Panc1 (cell line): ENCODE measurements around the gene ALDOC. TPM values are rescaled to one million over a fixed set of nuclear protein-coding genes. Genes with fewer than 3 reads are reported as not detected.
A peak's percentile ranks its signal among the peaks of the same experiment; 100 is the strongest.
"Not testable (repeated sequence)": the region's sequence is repeated elsewhere in the genome, so short reads cannot be mapped to it uniquely, and the experiment has no call there.

ENCODE experiments used
- ATAC-seq: fragments of 200-7000 bp; cut with Tn5 transposase; 2 replicates; pipeline ENCODE4 v1.9.1; 2020; ENCODE audit warnings: mild to moderate bottlenecking, moderate library complexity
- BruUV-seq: library from RNA; stranded (reverse); fragments of 400-500 nt; replicated peaks from 2 replicates; lab custom pipeline; 2021; lab: Mats Ljungman, UMichigan
- CTCF ChIA-PET: fragments of 300-600 bp; sonication (Branson Sonifier 250); formaldehyde crosslinking; loops from one replicate; lab custom pipeline; 2022; ENCODE audit warnings: antibody characterized with exemption; lab: Charles Lee
- POLR2A ChIA-PET: fragments of 300-600 bp; sonication (Branson Sonifier 250); formaldehyde crosslinking; loops from one replicate; lab custom pipeline; 2022; ENCODE audit warnings: antibody characterized with exemption; lab: Charles Lee
- DNase-seq: peaks from one replicate; pipeline ENCODE4 v3.0.0-alpha.2; 2010; ENCODE audit warnings: low read depth, low spot score
- H3K27ac ChIP-seq: 2 replicates; pipeline ENCODE4 v1.5.1; 2011; ENCODE audit warnings: mild to moderate bottlenecking, low read length, inconsistent platforms
- H3K27me3 ChIP-seq: fragments of 200-500 bp; sonication (Bioruptor generic); 2 replicates; pipeline ENCODE4 v1.6.0; 2014; ENCODE audit warnings: low read length, inconsistent platforms; ENCODE audit not compliant: control insufficient read depth, insufficient read depth
- H3K36me3 ChIP-seq: fragments of 200-500 bp; sonication (Bioruptor generic); 2 replicates; pipeline ENCODE4 v1.5.1; 2014; ENCODE audit warnings: inconsistent platforms, mild to moderate bottlenecking, low read length, moderate library complexity; ENCODE audit not compliant: control insufficient read depth, insufficient read depth
- H3K4me1 ChIP-seq: 2 replicates; pipeline ENCODE4 v1.5.1; 2011; ENCODE audit warnings: inconsistent platforms, mild to moderate bottlenecking, low read length, moderate library complexity; ENCODE audit not compliant: control insufficient read depth, insufficient read depth
- H3K4me3 ChIP-seq, 2 experiments: 2 replicates each; pipeline ENCODE4 v1.5.1; 2011 to 2012; ENCODE audit warnings: low read depth in 2 of 2, low read length in 2 of 2, mild to moderate bottlenecking in 2 of 2, inconsistent platforms in 1 of 2, moderate library complexity in 1 of 2
- H3K9me3 ChIP-seq: fragments of 200-500 bp; sonication (Bioruptor generic); 2 replicates; pipeline ENCODE4 v1.5.1; 2014; ENCODE audit warnings: low read depth, mild to moderate bottlenecking, inconsistent platforms, low read length, moderate library complexity; ENCODE audit not compliant: control insufficient read depth, insufficient read depth
- CTCF ChIP-seq: fragments of 450-650 bp; IDR thresholded peaks from 2 replicates; pipeline ENCODE4 v1.5.1; 2017; ENCODE audit warnings: mild to moderate bottlenecking
- POLR2AphosphoS5 ChIP-seq: IDR thresholded peaks from 2 replicates; pipeline ENCODE4 v1.6.1; 2012; ENCODE audit warnings: mild to moderate bottlenecking, low read depth, low read length, moderate library complexity
- REST ChIP-seq, 2 experiments: IDR thresholded peaks; 2 replicates each; pipeline ENCODE4 v1.6.1; 2011 to 2012; ENCODE audit warnings: low read depth in 2 of 2, control low read depth in 1 of 2, low read length in 1 of 2, mild to moderate bottlenecking in 1 of 2, moderate library complexity in 1 of 2; ENCODE audit not compliant: insufficient read depth in 1 of 2
- SIN3A ChIP-seq: IDR thresholded peaks from 2 replicates; pipeline ENCODE4 v1.6.1; 2012; ENCODE audit warnings: low read depth, mild to moderate bottlenecking, low read length, moderate library complexity, borderline replicate concordance; ENCODE audit not compliant: insufficient read depth
- TCF7L2 ChIP-seq: IDR thresholded peaks from 2 replicates; pipeline ENCODE4 v1.6.1; 2011; ENCODE audit warnings: mild to moderate bottlenecking, low read depth, low read length, inconsistent platforms
- in situ Hi-C: cut with HindIII; loops from 2 replicates; pipeline ENCODE4 v1.10.0; 2016; ENCODE audit warnings: low sequenced_read_pairs, low pct_unique_long_range_greater_than_20kb
- intact Hi-C: fragments of 100-400 bp; cut with micrococcal nuclease; formaldehyde crosslinking; loops from one replicate; pipeline ENCODE4 v1.10.0; 2022; ENCODE audit not compliant: unreplicated experiment
- total RNA-seq: library from RNA; stranded (reverse); gene quantifications from one replicate; pipeline ENCODE4 v1.2.1, GENCODE V29; 2021; ENCODE audit not compliant: unreplicated experiment

ALDOC gene
- total RNA-seq, 1 experiment from 2014 or later: 13.4 TPM

GRCh38 chr17:28578246-28579195, 1.8 kb upstream of the ALDOC start:
- H3K4me3 ChIP-seq: no peak overlapping the region
- POLR2A ChIA-PET: interaction anchor here (0.5 to 0.6 kb wide), 2 partner anchors 71 to 75 kb away, joined by 5 to 8 read pairs; no protein-coding TSS in a partner anchor
- no peak for TF ChIP-seq CTCF
- TF ChIP-seq TCF7L2: no peak
- no peak for TF ChIP-seq SIN3A
- TF ChIP-seq POLR2AphosphoS5: no peak
- no peak for TF ChIP-seq REST (IDR thresholded peaks at IDR 0.05; ENCODE audit: insufficient read depth in 1 of 2, low read depth in 2 of 2, low read length in 1 of 2)
- in situ Hi-C loops: no loop called here
- peaks cover 5% of the 10 kb centered on the region; the same call in 1 of the 2 replicates for H3K4me1 ChIP-seq
- H3K9me3 ChIP-seq: no peaks in the 10 kb centered on the region
- H3K27ac ChIP-seq: no peak overlapping the region
- H3K36me3 ChIP-seq: peaks cover 14% of the 10 kb centered on the region
- H3K27me3 ChIP-seq: no peaks in the 10 kb centered on the region
- CTCF ChIA-PET: interaction anchor here (0.6 kb wide), 1 partner anchor 10 kb away, joined by 6 read pairs; no protein-coding TSS in a partner anchor
- BruUV-seq: no TSS peak
- intact Hi-C loops: no loop called here
- ATAC-seq: no peak
- DNase-seq: no peak

- POLR2A ChIA-PET: interaction anchor here (0.9 kb wide), 1 partner anchor 142 kb away, joined by 4 read pairs; the partner anchor contains the start of gene RPL23A
- ATAC-seq (no peak), DNase-seq (no peak)
- Histone ChIP-seq H3K9me3 (no peaks in the 10 kb centered on the region), H3K27ac (peak overlapping the region; percentile 44; the same call in 1 of the 2 replicates), H3K4me3 (no peak overlapping the region), H3K4me1 (peaks cover 6% of the 10 kb centered on the region), H3K36me3 (peaks cover 4% of the 10 kb centered on the region), H3K27me3 (no peaks in the 10 kb centered on the region)
- TF ChIP-seq SIN3A (no peak), TCF7L2 (no peak), CTCF (no peak), REST (IDR thresholded peaks at IDR 0.05; ENCODE audit: insufficient read depth in 1 of 2, low read depth in 2 of 2, low read length in 1 of 2) (no peak), POLR2AphosphoS5 (no peak)
- no TSS peak for BruUV-seq
- in situ Hi-C loops: no loop called here
- intact Hi-C loops: no loop called here
- CTCF ChIA-PET: no interaction called here
Observed at GRCh38 chr17:28577466-28577824, 750 bp upstream of the ALDOC start.

GRCh38 chr17:28576016-28576415, 679 bp downstream of the ALDOC start:
- H3K27ac ChIP-seq, H3K4me3 ChIP-seq, ATAC-seq, H3K9me3 ChIP-seq, CTCF ChIA-PET, DNase-seq, BruUV-seq, in situ Hi-C loops, H3K36me3 ChIP-seq, H3K27me3 ChIP-seq, intact Hi-C loops: not testable (repeated sequence)
- H3K4me1 ChIP-seq: peaks cover 14% of the 10 kb centered on the region
- POLR2A ChIA-PET: interaction anchor here (1.6 kb wide), 1 partner anchor 23 kb away, joined by 3 read pairs; the partner anchor contains the start of gene SPAG5
